Retinal pigment epithelial cell (primary cell): ENCODE results near the gene PSENEN.

Experiments
- DNase-seq: peaks from one replicate; pipeline ENCODE4 v3.0.0-alpha.2; 2010; ENCODE audit warnings: low read depth
- H3K4me3 ChIP-seq: 2 replicates; pipeline ENCODE4 v1.5.1; 2011; ENCODE audit warnings: mild to moderate bottlenecking, low read length, control low read depth, moderate library complexity
- CTCF ChIP-seq: conservative IDR thresholded peaks from 2 replicates; pipeline ENCODE4 v1.5.1; 2011; ENCODE audit warnings: low read depth, low read length, control low read depth, inconsistent platforms

PSENEN gene

GRCh38 chr19:35731353-35731752, 14.1 kb upstream of the PSENEN start:
- DNase-seq = no peak
- no peak for TF ChIP-seq CTCF
- no peak overlapping the region for H3K4me3 ChIP-seq

GRCh38 chr19:35731779-35732405, 13.6 kb upstream of the PSENEN start:
- H3K4me3 ChIP-seq = no peak overlapping the region
- no peak for DNase-seq
- no peak for TF ChIP-seq CTCF

GRCh38 chr19:35732540-35733179, 12.8 kb upstream of the PSENEN start:
- DNase-seq = no peak
- H3K4me3 ChIP-seq = no peak overlapping the region
- TF ChIP-seq CTCF = no peak

GRCh38 chr19:35733180-35734125, 12.0 kb upstream of the PSENEN start:
- no peak for TF ChIP-seq CTCF
- no peak overlapping the region for H3K4me3 ChIP-seq
- DNase-seq = no peak

- H3K4me3 ChIP-seq = no peak overlapping the region
- TF ChIP-seq CTCF = no peak
- no peak for DNase-seq
Observed at GRCh38 chr19:35734273-35734672, 11.2 kb upstream of the PSENEN start.

- no peak overlapping the region for H3K4me3 ChIP-seq
- DNase-seq = no peak
- TF ChIP-seq CTCF = no peak
Observed at GRCh38 chr19:35734889-35735288, 10.6 kb upstream of the PSENEN start.
